GM12873 (cell line): ENCODE results near the gene NPAS2.

Experiments used
- CTCF ChIP-seq: IDR thresholded peaks from 2 replicates; pipeline ENCODE4 v1.5.1; 2012; ENCODE audit warnings: low read depth, mild to moderate bottlenecking, moderate library complexity, low read length, control low read depth; ENCODE audit not compliant: insufficient read depth; ENCODE audit errors: missing control alignments

NPAS2 gene

GRCh38 chr2:101040761-101041160 lies 220.8 kb downstream of the NPAS2 start:
- TF ChIP-seq CTCF: no peak

- TF ChIP-seq CTCF: no peak
Observed at GRCh38 chr2:101041413-101041812, 221.5 kb downstream of the NPAS2 start.

- no peak for TF ChIP-seq CTCF
Observed at GRCh38 chr2:101045330-101045729, 225.4 kb downstream of the NPAS2 start.
